ENCODE measurements around the gene SYNPO. TPM values are rescaled to one million over a fixed set of nuclear protein-coding genes. Genes with fewer than 3 reads are reported as not detected.

Gene SYNPO
- total RNA-seq, 2 donors from 2014 or later, result 4.2 to 4.5 TPM

DNA sequence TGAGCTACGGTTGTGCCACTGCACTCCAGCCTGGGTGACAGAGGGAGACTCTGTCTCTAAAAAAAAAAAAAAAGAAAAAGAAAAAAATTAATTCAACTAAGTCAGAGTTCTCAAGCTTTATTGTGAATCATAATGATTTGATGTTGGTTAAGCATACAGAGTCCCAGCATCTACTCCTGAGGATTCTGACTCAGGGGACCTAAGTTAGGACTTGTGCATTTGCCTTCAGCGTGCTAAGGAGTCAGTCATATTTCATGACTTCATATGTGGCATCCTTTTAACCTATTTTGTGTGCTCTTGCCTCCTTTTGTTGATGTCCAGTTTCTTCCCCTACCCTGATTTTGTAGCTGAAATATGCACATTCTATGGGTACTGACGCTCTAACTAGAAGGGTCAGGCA is 23.5 kb downstream of the SYNPO start:
- TF ChIP-seq, protein P1, sequence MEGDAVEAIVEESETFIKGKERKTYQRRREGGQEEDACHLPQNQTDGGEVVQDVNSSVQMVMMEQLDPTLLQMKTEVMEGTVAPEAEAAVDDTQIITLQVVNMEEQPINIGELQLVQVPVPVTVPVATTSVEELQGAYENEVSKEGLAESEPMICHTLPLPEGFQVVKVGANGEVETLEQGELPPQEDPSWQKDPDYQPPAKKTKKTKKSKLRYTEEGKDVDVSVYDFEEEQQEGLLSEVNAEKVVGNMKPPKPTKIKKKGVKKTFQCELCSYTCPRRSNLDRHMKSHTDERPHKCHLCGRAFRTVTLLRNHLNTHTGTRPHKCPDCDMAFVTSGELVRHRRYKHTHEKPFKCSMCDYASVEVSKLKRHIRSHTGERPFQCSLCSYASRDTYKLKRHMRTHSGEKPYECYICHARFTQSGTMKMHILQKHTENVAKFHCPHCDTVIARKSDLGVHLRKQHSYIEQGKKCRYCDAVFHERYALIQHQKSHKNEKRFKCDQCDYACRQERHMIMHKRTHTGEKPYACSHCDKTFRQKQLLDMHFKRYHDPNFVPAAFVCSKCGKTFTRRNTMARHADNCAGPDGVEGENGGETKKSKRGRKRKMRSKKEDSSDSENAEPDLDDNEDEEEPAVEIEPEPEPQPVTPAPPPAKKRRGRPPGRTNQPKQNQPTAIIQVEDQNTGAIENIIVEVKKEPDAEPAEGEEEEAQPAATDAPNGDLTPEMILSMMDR (conservative IDR thresholded peaks at IDR 0.05), result no peak
- Mint-ChIP-seq H3K27me3 (ENCODE audit: insufficient read depth) (peaks cover 4% of the 10 kb centered on the region), H3K4me3 (no peak overlapping the region), H3K4me1 (peaks cover 25% of the 10 kb centered on the region), H3K27ac (no peak overlapping the region), H3K9me3 (no peaks in the 10 kb centered on the region), H3K36me3 (ENCODE audit: low read depth) (peaks cover 4% of the 10 kb centered on the region)
- H3K4me1 ChIP-seq (ENCODE audit: control insufficient read depth, insufficient read depth, low read length), result peaks cover 15% of the 10 kb centered on the region
- H3K4me3 ChIP-seq (ENCODE audit: low read length), result no peak overlapping the region
- 96 to 98% methylated on average over 2 to 3 of the region's 3 CpGs for WGBS, 2 experiments (ENCODE audit: insufficient coverage in 1 of 2, insufficient read length in 1 of 2)
- H3K27ac ChIP-seq (ENCODE audit: low read depth, low read length), result no peak overlapping the region
- no peaks in the 10 kb centered on the region for H3K9me3 ChIP-seq (ENCODE audit: control insufficient read depth, low read length)
- no peaks in the 10 kb centered on the region for H3K27me3 ChIP-seq (ENCODE audit: control insufficient read depth, insufficient read depth, low read length, poor library complexity, severe bottlenecking)
- DNase-seq, result no peak
- no peak overlapping the region for H3K9ac ChIP-seq (ENCODE audit: extremely low read depth, low read length, poor library complexity, severe bottlenecking)
- H3K36me3 ChIP-seq (ENCODE audit: control insufficient read depth, insufficient read depth, low read length), result no peaks in the 10 kb centered on the region

DNA sequence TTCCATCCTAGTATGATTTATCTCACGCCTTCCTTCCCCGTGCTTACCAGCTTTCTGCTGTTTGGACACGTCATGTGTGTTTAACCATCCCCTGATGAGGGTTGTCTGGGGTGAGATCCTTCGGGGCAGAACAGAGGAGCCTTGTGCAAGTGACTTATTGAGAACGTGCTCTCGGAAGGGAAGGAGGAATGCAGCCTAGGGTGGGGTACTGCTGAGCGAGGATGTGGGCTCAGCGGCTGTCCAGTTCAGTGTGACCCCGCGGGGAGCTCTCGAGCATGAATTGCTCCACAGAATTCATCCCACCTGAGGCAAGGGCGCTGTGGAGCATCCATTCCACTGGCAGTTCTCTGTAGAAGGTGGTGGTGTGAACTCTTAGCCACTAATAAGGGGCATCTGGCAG is 24.6 kb downstream of the SYNPO start:
- Histone ChIP-seq H3K4me1 (ENCODE audit: control insufficient read depth, insufficient read depth, low read length) (peaks cover 8% of the 10 kb centered on the region), H3K9me3 (ENCODE audit: control insufficient read depth, low read length) (peaks cover 2% of the 10 kb centered on the region), H3K36me3 (ENCODE audit: control insufficient read depth, insufficient read depth, low read length) (no peaks in the 10 kb centered on the region), H3K9ac (ENCODE audit: extremely low read depth, low read length, poor library complexity, severe bottlenecking) (no peak overlapping the region), H3K27me3 (ENCODE audit: control insufficient read depth, insufficient read depth, low read length, poor library complexity, severe bottlenecking) (no peaks in the 10 kb centered on the region), H3K27ac (ENCODE audit: low read depth, low read length) (no peak overlapping the region), H3K4me3 (ENCODE audit: low read length) (no peak overlapping the region)
- TF ChIP-seq, protein P1 (conservative IDR thresholded peaks at IDR 0.05), result no peak
- Mint-ChIP-seq H3K9me3 (peaks cover 2% of the 10 kb centered on the region), H3K27me3 (ENCODE audit: insufficient read depth) (peaks cover 4% of the 10 kb centered on the region), H3K4me3 (no peak overlapping the region), H3K4me1 (peaks cover 22% of the 10 kb centered on the region), H3K27ac (no peak overlapping the region), H3K36me3 (ENCODE audit: low read depth) (peaks cover 8% of the 10 kb centered on the region)
- WGBS, 2 experiments (ENCODE audit: insufficient coverage in 1 of 2, insufficient read length in 1 of 2), result 86 to 95% methylated on average over 3 to 12 of the region's 12 CpGs
- no peak for DNase-seq

DNA sequence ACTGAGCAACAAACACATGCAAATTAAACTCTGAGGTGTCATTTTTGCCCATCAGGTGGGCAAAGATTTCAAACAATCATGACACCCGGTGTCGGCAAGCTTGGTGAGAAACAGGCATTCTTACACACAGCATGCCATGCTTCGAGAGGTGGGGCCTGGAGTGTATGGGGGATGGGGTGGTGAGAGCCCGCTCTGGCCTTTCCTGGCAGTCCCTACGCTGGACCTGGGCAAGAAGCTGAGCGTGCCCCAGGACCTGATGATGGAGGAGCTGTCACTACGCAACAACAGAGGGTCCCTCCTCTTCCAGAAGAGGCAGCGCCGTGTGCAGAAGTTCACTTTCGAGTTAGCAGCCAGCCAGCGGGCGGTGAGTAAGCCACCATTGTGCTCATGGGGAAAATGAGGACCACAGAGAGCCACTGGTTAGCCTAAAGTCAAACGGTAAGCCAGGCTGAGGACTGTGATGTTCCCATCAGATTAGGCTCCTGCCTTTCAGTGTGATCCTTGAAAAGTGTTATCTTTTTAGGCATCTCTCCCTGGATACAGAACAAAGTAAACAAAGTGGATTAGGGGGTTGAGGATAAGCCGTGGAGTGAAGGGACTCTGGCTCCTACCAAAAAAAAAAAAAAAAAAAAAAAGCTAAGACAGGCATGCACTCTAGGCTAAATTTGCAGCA is 30.0 kb downstream of the SYNPO start:
- H3K4me1 Mint-ChIP-seq, result peaks cover 21% of the 10 kb centered on the region
- WGBS, 2 experiments (ENCODE audit: insufficient coverage in 1 of 2, insufficient read length in 1 of 2), result 62 to 75% methylated on average over 12 to 14 of the region's 14 CpGs
- Histone ChIP-seq H3K9me3 (ENCODE audit: control insufficient read depth, low read length) (peaks cover 5% of the 10 kb centered on the region), H3K4me1 (ENCODE audit: control insufficient read depth, insufficient read depth, low read length) (peaks cover 8% of the 10 kb centered on the region), H3K4me3 (ENCODE audit: low read length) (peak overlapping the region; percentile 32), H3K27ac (ENCODE audit: low read depth, low read length) (no peak overlapping the region), H3K9ac (ENCODE audit: extremely low read depth, low read length, poor library complexity, severe bottlenecking) (no peak overlapping the region), H3K27me3 (ENCODE audit: control insufficient read depth, insufficient read depth, low read length, poor library complexity, severe bottlenecking) (no peaks in the 10 kb centered on the region), H3K36me3 (ENCODE audit: control insufficient read depth, insufficient read depth, low read length) (no peaks in the 10 kb centered on the region)
- H3K27ac Mint-ChIP-seq, result peak overlapping the region; percentile 88
- peaks cover 4% of the 10 kb centered on the region for H3K9me3 Mint-ChIP-seq
- no peaks in the 10 kb centered on the region for H3K27me3 Mint-ChIP-seq (ENCODE audit: insufficient read depth)
- H3K4me3 Mint-ChIP-seq, result peak overlapping the region; percentile 81
- no peak for DNase-seq
- H3K36me3 Mint-ChIP-seq (ENCODE audit: low read depth), result peaks cover 9% of the 10 kb centered on the region
- TF ChIP-seq, protein P1 (conservative IDR thresholded peaks at IDR 0.05), result no peak
